ENCODE data around the gene RAB21. TPM values are rescaled to one million over a fixed set of nuclear protein-coding genes. Genes with fewer than 3 reads are reported as not detected.

RAB21 gene
- total and polyA plus RNA-seq, 4 donors = 5.5 to 15.0 (median 10.0) TPM

DNA sequence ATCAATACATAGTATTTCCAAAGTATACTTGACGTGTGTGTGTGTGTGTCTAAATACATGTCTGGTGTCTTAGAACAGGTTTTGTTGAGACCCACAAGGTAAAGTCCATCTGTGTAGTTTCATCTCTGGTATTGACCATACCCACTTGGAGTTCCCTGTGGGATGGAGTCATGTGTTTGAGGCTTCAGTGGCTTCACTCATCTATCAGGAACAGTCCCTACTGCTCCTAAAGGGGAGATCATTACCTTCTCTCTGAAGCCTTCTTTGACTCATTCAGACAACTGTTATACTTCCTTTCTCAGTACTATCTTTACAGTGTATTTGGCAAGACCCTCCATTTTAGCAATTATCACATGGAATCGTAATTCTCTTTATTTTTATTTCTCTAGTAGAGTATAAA lies 14.2 kb downstream of the RAB21 start:
- Histone ChIP-seq H3K9ac (ENCODE audit: low read depth in 1 of 2, low read length in 2 of 2) (no peak overlapping the region), H3K27ac (ENCODE audit: low read depth in 1 of 2, low read length in 2 of 2) (no peak overlapping the region), H3K27me3 (ENCODE audit: control insufficient read depth in 4 of 4, insufficient read depth in 4 of 4, low read length in 3 of 4) (no peaks in the 10 kb centered on the region), H3K4me3 (ENCODE audit: low read depth in 1 of 3, low read length in 3 of 3) (no peak overlapping the region), H3K4me1 (ENCODE audit: control insufficient read depth in 4 of 4, insufficient read depth in 4 of 4, low read length in 3 of 4) (peaks cover 0 to 5% (median 2%) of the 10 kb centered on the region in 4 donors), H3K36me3 (ENCODE audit: control insufficient read depth in 4 of 4, insufficient read depth in 3 of 4, low read depth in 1 of 4, low read length in 3 of 4) (peaks cover 1 to 13% (median 11%) of the 10 kb centered on the region in 4 donors), H3K9me3 (ENCODE audit: control insufficient read depth in 4 of 4, low read length in 3 of 4) (no peaks in the 10 kb centered on the region)
- 78% methylated on average over 2 of the region's 2 CpGs for WGBS
- TF ChIP-seq RAD21 (IDR thresholded peaks at IDR 0.05) (no peak), SP1 (IDR thresholded peaks at IDR 0.05) (no peak), JUND (IDR thresholded peaks at IDR 0.05) (no peak), FOXA1 (IDR thresholded peaks at IDR 0.05) (no peak), EGR1 (IDR thresholded peaks at IDR 0.05; ENCODE audit: low read depth in 2 of 2) (no peak), TAF1 (conservative IDR thresholded peaks at IDR 0.05) (no peak), YY1 (IDR thresholded peaks at IDR 0.05) (no peak), RXRA (IDR thresholded peaks at IDR 0.05) (no peak)
- TF ChIP-seq, protein P1, sequence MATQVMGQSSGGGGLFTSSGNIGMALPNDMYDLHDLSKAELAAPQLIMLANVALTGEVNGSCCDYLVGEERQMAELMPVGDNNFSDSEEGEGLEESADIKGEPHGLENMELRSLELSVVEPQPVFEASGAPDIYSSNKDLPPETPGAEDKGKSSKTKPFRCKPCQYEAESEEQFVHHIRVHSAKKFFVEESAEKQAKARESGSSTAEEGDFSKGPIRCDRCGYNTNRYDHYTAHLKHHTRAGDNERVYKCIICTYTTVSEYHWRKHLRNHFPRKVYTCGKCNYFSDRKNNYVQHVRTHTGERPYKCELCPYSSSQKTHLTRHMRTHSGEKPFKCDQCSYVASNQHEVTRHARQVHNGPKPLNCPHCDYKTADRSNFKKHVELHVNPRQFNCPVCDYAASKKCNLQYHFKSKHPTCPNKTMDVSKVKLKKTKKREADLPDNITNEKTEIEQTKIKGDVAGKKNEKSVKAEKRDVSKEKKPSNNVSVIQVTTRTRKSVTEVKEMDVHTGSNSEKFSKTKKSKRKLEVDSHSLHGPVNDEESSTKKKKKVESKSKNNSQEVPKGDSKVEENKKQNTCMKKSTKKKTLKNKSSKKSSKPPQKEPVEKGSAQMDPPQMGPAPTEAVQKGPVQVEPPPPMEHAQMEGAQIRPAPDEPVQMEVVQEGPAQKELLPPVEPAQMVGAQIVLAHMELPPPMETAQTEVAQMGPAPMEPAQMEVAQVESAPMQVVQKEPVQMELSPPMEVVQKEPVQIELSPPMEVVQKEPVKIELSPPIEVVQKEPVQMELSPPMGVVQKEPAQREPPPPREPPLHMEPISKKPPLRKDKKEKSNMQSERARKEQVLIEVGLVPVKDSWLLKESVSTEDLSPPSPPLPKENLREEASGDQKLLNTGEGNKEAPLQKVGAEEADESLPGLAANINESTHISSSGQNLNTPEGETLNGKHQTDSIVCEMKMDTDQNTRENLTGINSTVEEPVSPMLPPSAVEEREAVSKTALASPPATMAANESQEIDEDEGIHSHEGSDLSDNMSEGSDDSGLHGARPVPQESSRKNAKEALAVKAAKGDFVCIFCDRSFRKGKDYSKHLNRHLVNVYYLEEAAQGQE (IDR thresholded peaks at IDR 0.05) = no peak
- TF ChIP-seq, protein P2, sequence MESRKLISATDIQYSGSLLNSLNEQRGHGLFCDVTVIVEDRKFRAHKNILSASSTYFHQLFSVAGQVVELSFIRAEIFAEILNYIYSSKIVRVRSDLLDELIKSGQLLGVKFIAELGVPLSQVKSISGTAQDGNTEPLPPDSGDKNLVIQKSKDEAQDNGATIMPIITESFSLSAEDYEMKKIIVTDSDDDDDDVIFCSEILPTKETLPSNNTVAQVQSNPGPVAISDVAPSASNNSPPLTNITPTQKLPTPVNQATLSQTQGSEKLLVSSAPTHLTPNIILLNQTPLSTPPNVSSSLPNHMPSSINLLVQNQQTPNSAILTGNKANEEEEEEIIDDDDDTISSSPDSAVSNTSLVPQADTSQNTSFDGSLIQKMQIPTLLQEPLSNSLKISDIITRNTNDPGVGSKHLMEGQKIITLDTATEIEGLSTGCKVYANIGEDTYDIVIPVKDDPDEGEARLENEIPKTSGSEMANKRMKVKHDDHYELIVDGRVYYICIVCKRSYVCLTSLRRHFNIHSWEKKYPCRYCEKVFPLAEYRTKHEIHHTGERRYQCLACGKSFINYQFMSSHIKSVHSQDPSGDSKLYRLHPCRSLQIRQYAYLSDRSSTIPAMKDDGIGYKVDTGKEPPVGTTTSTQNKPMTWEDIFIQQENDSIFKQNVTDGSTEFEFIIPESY (IDR thresholded peaks at IDR 0.05) = no peak
- TF ChIP-seq, protein P3, sequence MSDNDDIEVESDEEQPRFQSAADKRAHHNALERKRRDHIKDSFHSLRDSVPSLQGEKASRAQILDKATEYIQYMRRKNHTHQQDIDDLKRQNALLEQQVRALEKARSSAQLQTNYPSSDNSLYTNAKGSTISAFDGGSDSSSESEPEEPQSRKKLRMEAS (IDR thresholded peaks at IDR 0.05) = no peak
- TF ChIP-seq, protein P4, sequence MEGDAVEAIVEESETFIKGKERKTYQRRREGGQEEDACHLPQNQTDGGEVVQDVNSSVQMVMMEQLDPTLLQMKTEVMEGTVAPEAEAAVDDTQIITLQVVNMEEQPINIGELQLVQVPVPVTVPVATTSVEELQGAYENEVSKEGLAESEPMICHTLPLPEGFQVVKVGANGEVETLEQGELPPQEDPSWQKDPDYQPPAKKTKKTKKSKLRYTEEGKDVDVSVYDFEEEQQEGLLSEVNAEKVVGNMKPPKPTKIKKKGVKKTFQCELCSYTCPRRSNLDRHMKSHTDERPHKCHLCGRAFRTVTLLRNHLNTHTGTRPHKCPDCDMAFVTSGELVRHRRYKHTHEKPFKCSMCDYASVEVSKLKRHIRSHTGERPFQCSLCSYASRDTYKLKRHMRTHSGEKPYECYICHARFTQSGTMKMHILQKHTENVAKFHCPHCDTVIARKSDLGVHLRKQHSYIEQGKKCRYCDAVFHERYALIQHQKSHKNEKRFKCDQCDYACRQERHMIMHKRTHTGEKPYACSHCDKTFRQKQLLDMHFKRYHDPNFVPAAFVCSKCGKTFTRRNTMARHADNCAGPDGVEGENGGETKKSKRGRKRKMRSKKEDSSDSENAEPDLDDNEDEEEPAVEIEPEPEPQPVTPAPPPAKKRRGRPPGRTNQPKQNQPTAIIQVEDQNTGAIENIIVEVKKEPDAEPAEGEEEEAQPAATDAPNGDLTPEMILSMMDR (IDR thresholded peaks at IDR 0.05; ENCODE audit: low read depth, low read length, missing input control) = no peak
- no peak for DNase-seq (ENCODE audit: low spot score)

DNA sequence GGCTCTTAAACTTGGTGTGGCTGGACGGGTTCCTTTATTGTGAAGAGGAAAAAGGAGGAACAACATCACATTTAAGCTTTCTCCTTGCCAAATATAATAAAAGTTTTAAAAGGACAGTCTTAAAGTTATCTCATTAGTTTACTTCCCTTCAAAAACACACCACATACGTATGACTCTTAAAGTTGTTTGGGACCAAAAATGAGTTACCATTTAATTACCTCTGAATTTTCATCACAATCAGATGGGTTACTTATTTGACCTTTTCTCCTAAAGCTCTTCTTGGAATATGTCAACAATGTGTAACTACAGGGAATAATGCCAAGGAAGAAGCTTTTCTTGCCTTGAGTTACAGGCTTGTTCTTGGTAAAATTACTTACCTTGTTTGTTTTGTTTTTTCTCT lies 16.4 kb downstream of the RAB21 start:
- Histone ChIP-seq H3K4me1 (ENCODE audit: control insufficient read depth in 4 of 4, insufficient read depth in 4 of 4, low read length in 3 of 4) (peaks cover 0 to 5% (median 2%) of the 10 kb centered on the region in 4 donors), H3K27me3 (ENCODE audit: control insufficient read depth in 4 of 4, insufficient read depth in 4 of 4, low read length in 3 of 4) (no peaks in the 10 kb centered on the region), H3K4me3 (ENCODE audit: low read depth in 1 of 3, low read length in 3 of 3) (no peak overlapping the region), H3K36me3 (ENCODE audit: control insufficient read depth in 4 of 4, insufficient read depth in 3 of 4, low read depth in 1 of 4, low read length in 3 of 4) (peaks cover 6 to 15% (median 13%) of the 10 kb centered on the region in 4 donors), H3K27ac (ENCODE audit: low read depth in 1 of 2, low read length in 2 of 2) (no peak overlapping the region), H3K9ac (ENCODE audit: low read depth in 1 of 2, low read length in 2 of 2) (no peak overlapping the region), H3K9me3 (ENCODE audit: control insufficient read depth in 4 of 4, low read length in 3 of 4) (no peaks in the 10 kb centered on the region)
- no peak for DNase-seq (ENCODE audit: low spot score)
- 77% methylated on average over 2 of the region's 2 CpGs for WGBS
- TF ChIP-seq, protein P3 (IDR thresholded peaks at IDR 0.05) = no peak
- no peak for TF ChIP-seq JUND (IDR thresholded peaks at IDR 0.05)
- TF ChIP-seq RAD21 (IDR thresholded peaks at IDR 0.05) = no peak
- TF ChIP-seq TAF1 (conservative IDR thresholded peaks at IDR 0.05) = no peak
- TF ChIP-seq HNF4A (conservative IDR thresholded peaks at IDR 0.05) = no peak
- TF ChIP-seq, protein P5, sequence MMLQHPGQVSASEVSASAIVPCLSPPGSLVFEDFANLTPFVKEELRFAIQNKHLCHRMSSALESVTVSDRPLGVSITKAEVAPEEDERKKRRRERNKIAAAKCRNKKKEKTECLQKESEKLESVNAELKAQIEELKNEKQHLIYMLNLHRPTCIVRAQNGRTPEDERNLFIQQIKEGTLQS (IDR thresholded peaks at IDR 0.05) = no peak
- TF ChIP-seq EGR1 (IDR thresholded peaks at IDR 0.05; ENCODE audit: low read depth in 2 of 2) = no peak
- no peak for TF ChIP-seq GABPA (IDR thresholded peaks at IDR 0.05 in 1 of 2, conservative IDR thresholded peaks at IDR 0.05 in 1 of 2)
- TF ChIP-seq, protein P4 (IDR thresholded peaks at IDR 0.05; ENCODE audit: low read depth, low read length, missing input control) = no peak
- TF ChIP-seq FOXA1 (IDR thresholded peaks at IDR 0.05) = no peak
- TF ChIP-seq NR2F2 (IDR thresholded peaks at IDR 0.05) = no peak
- TF ChIP-seq, protein P1 (IDR thresholded peaks at IDR 0.05) = no peak
- no peak for TF ChIP-seq FOXA2 (IDR thresholded peaks at IDR 0.05)
- TF ChIP-seq HNF4G (IDR thresholded peaks at IDR 0.05) = no peak
